ENCODE data around the gene PARPBP.
"Not testable (repeated sequence)": the region's sequence is repeated elsewhere in the genome, so short reads cannot be mapped to it uniquely, and the experiment has no call there.

Gene PARPBP

DNA sequence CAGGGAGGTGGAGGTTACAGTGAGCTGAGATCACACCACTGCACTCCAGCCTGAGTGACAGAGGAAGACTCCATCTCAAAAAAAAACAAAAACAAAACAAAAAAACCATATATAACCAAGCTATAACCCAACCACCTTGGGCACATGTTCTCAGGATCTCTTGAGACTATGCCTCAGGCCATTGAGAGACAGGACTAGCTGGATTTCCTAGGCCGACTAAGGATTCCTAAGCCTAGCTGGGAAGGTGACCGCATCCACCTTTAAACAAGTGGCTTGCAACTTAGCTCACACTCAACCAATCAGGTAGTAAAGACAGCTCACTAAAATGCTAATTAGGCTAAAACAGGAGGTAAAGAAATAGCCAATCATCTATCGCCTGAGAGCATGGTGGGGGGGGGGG, 35.2 kb downstream of the PARPBP start:
- DNase-seq = not testable (repeated sequence)

DNA sequence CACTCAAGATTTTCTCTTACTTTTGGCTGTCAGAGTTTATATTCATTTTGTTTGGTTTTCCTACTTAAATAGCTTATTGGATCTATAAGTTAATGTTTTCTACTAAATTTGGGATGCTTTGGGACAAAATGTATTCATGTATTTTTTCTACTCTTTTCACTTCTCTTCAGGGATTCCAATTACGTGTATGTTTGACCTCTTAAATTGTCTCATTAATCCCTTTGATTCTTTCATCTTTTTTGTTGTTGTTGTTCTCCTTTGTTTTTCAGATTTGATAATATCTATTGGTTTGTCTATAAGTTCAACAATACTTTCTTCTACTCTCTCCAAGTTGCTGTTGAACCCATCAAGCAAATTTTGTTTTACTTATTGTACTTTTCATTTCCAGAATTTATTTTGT, 43.4 kb downstream of the PARPBP start:
- no peak for DNase-seq

GRCh38 chr12:102167821-102168604, 48.0 kb downstream of the PARPBP start:
- no peak for DNase-seq

GRCh38 chr12:102169922-102170621, 50.1 kb downstream of the PARPBP start:
- DNase-seq = no peak

GRCh38 chr12:102171951-102172350, 52.0 kb downstream of the PARPBP start:
- no peak for DNase-seq

DNA sequence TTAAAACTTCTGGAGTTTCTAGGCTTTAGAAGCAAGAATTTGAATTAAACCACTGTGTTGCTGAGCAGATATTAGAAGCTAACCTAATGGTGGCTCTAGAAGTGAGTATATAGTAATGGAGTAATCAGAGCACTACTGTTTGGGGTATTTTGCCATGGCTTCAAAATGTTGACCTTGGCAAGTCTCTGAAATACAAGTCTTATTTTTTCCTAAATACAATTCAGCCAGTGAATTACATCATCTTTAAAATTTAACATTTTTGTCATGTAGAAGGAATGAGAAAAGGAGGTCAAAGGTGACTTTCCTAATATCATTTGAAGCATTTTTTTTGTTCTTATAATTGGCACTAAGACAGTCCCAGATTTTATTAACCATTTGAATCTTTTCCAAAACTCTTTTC, 52.5 kb downstream of the PARPBP start:
- no peak for DNase-seq

DNA sequence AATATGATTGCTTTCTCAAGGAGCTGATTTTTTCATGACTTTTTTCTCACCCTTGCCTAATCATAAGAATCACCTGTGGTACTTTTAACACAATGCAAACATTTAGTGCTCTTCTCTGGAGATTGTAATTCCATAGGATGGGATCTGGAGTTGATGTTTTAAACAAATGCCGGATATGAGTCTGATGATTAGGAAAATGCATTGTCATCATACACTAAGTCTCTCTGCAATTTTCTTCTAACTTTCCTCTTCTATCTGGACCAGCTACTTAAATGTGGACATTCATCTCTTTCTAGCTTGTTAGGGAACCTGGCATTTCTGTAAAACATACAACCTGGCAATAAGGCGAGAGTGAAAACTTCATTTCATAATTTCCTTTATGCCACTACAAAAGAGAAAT, 54.1 kb downstream of the PARPBP start:
- DNase-seq = no peak

DNA sequence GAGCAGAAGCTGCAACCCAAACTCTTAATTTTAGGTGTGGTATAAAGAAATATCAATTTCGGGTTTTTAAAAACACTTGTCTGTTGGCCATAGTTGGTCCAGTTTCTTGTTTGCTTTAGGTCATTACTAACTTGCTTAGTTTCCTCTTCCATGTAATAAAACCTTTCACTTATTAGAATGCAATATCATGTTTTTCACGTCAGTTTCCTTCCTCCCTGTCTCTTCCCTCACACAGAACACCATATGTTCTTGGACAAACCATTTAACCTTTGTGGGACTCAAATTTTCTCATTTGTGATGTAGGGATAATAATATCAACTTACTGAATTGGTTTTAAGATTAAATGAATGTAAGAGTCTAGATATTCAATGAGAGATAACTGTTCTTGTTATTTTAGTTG, 54.8 kb downstream of the PARPBP start:
- DNase-seq = no peak

DNA sequence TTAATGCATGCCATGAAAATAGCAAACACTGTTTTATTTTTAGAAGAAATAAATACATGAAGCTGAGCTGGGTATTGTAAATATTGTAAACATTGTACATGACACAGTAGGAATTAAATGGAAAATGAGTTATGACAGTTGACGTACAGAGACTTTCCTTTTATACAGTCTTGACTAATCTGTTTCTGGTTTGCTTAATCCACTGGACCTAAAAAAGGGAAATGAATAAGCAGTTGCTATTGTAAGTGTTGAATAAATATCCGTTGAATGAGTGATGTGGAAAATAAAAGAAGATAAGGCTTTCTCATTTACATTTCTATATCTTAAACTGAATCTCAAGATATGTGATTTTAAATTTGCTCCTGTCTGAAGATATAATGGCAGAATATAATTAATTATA, 62.7 kb downstream of the PARPBP start:
- DNase-seq = no peak

- no peak for DNase-seq
Measured at GRCh38 chr12:102195826-102196225, 75.8 kb downstream of the PARPBP start.

- DNase-seq = no peak
Measured at GRCh38 chr12:102197789-102198188, 77.8 kb downstream of the PARPBP start, which contains the start of gene PMCH. PMCH (minus strand) TSS chr12:102197833; CDS start chr12:102197770, 63 bp downstream.

GRCh38 chr12:102201436-102202061, 81.6 kb downstream of the PARPBP start:
- DNase-seq = no peak

GRCh38 chr12:102202556-102202955, 82.6 kb downstream of the PARPBP start:
- no peak for DNase-seq

DNA sequence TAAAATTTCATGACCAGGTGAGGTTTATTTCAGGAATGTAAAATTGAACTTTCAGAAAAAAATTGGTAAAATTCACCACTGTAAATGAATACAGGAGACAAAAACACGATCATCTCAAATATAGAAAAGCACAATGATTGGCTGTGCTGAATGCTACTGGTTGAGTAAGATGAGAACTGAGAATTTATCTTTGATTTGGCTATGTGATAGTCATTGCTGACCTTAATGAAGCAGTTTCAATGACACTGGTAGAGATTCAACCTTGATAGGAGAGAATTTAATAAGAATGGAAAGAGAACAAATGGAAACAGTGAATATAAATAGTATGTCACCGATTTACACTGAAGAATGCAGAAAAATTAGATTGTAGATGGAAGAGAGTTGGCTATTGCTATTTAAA, 84.0 kb downstream of the PARPBP start:
- DNase-seq = no peak

DNA sequence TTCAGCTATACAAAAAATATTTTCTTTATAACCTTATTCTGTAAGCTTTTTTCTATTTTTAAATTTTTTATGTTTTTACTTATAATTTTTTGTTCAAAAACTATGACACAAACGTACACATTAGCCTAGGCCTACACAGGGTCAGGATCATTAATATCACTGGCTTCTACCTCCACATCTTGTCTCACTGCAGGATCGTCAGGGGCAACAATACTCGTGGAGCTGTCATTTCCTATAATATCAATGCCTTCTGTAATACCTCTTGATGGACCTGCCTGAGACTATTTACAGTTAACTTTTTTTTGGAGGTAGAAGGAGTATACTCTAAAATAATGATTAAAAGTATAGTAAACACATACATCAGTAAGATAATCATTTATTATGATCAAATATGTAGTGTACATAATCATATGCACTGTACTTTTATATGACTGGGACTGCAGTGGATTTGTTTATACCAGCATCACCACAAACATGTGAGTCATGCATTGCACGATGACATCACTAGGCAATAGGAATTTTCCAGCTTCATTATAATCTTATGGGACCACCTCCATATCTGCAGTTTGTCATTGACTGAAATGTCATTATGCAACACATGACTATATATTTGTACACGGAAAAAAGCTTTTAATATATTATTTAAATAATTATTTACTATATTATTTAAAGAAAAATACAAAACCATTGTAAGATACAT, 96.2 kb downstream of the PARPBP start:
- DNase-seq = no peak

DNA sequence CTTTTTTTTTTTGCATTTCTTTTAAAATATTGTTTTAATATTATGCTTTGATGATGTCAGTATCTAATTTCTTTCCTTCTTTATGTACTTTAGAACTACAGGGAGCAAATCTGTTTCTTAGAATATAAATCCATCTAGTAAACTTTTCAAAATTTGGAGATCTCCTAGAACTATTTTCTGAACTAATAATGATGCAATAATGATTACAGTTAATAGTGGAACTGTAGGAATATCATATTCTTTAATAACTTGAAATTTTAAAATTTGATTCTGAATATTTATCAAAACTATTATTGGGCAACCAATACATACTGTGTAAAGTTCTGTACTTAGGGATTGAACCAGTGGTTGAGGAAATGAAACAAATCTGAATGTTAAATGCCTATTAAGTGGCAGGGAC, 100.8 kb downstream of the PARPBP start:
- no peak for DNase-seq

- DNase-seq = no peak
Measured at GRCh38 chr12:102227954-102228353, 108.0 kb downstream of the PARPBP start.

- DNase-seq = no peak
Measured at GRCh38 chr12:102232036-102232435, 112.1 kb downstream of the PARPBP start.

- no peak for DNase-seq
Measured at GRCh38 chr12:102232446-102232845, 112.5 kb downstream of the PARPBP start.

DNA sequence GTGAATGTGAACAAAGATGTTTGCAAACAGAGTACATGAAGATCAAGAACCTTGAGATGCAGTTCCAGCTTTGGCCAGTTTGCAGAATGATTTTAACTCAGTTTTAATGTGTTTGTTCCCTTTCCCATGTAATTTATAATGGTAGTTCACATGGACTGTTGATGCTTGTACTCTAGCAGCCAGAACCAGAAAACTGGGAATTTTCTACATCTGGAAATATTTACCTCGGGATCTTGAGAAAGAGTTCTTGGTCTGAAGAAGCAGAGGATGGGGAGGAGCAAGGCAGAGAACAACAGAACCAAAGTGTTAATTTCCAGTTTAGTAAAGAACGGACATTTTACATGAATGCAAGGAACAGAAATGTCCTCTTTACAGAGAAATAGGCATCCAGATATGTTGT, 114.6 kb downstream of the PARPBP start:
- no peak for DNase-seq

DNA sequence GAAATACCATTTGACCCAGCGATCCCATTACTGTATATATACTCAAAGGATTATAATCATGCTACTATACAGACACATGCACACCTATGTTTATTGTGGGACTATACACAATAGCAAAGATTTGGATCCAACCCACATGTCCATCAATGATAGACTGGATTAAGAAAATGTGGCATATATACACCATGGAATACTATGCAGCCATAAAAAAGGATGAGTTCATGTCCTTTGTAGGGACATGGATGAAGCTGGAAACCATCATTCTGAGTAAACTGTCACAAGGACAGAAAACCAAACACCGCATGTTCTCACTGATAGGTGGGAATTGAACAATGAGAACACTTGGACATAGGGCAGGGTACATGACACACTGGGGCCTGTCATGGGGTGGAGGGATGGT, 120.9 kb downstream of the PARPBP start:
- DNase-seq = not testable (repeated sequence)

All from activated naive CD4-positive, alpha-beta T cell treated with anti-CD3 and anti-CD28 coated beads, Interleukin-2, amount 50 U/mL, for 16 hours (primary cell).